K562 (cell line): ENCODE data around the gene ADGRB2. TPM values are rescaled to one million over a fixed set of nuclear protein-coding genes. Genes with fewer than 3 reads are reported as not detected.

Experiments used
- ATAC-seq: fragments of 200-7000 bp; cut with Tn5 transposase; 3 replicates; pipeline ENCODE4 v1.9.1; 2020; ENCODE audit warnings: moderate library complexity
- BruUV-seq: library from RNA; stranded (reverse); fragments of 400-500 nt; replicated peaks from 2 replicates; lab custom pipeline; 2021; lab: Mats Ljungman, UMichigan
- CTCF ChIA-PET: fragments of 300-600 bp; formaldehyde crosslinking; extraction: SDS; loops from one replicate; lab custom pipeline; 2021; ENCODE audit warnings: low intra/inter-chr PET ratio; lab: Yijun Ruan, JAX
- POLR2A ChIA-PET: fragments of 300-600, 350-650 bp; sonication (Branson Sonifier 250); formaldehyde crosslinking; extraction: SDS; loops from one replicate; lab custom pipeline; 2021; ENCODE audit warnings: antibody characterized with exemption, inconsistent platforms; lab: Yijun Ruan, JAX
- DNase-seq, 4 experiments: peaks; one replicate each; pipeline versions ENCODE4 v3.0.0 to v3.0.0-alpha.2; 2011 to 2018; ENCODE audit warnings: low spot score in 3 of 4, mixed read lengths in 3 of 4; ENCODE audit errors: extremely low read depth in 1 of 4
- FAIRE-seq: peaks from 2 replicates; lab custom pipeline; 2011; peaks lifted over from hg19 to GRCh38; lab: Jason Lieb, UNC
- H2AFZ ChIP-seq: 2 replicates; pipeline ENCODE4 v1.6.0; 2011; ENCODE audit warnings: low read depth, low read length, control low read depth, inconsistent platforms
- H3K27ac ChIP-seq: fragments of 200-600 bp; 3 replicates; pipeline ENCODE4 v1.8.0; 2011; ENCODE audit warnings: low read depth, mild to moderate bottlenecking, control low read depth, inconsistent platforms, low read length, moderate library complexity, mixed read lengths; ENCODE audit errors: extremely low read depth
- H3K27me3 ChIP-seq, 2 experiments: fragments of 300-600 bp in 1 of 2; 2 replicates in 1 of 2; 3 replicates in 1 of 2; pipeline versions ENCODE4 v1.6.0 to v1.8.0; 2011; ENCODE audit warnings: inconsistent platforms in 2 of 2, low read length in 2 of 2, mild to moderate bottlenecking in 1 of 2, mixed read lengths in 1 of 2, moderate library complexity in 1 of 2; ENCODE audit not compliant: control insufficient read depth in 2 of 2, insufficient read depth in 2 of 2
- H3K36me3 ChIP-seq: fragments of 300-600 bp; 3 replicates; pipeline ENCODE4 v1.8.0; 2011; ENCODE audit warnings: mild to moderate bottlenecking, low read length, inconsistent platforms; ENCODE audit not compliant: control insufficient read depth, insufficient read depth
- H3K4me1 ChIP-seq, 2 experiments: fragments of 200-600 bp in 1 of 2; replicated peaks in 1 of 2; 2 replicates in 1 of 2; 3 replicates in 1 of 2; pipeline versions ENCODE4 v1.5.1 to v1.8.0; 2011; ENCODE audit warnings: inconsistent platforms in 2 of 2, low read length in 2 of 2, mild to moderate bottlenecking in 1 of 2, mixed read lengths in 1 of 2, moderate library complexity in 1 of 2; ENCODE audit not compliant: control insufficient read depth in 2 of 2, insufficient read depth in 2 of 2
- H3K4me2 ChIP-seq: 2 replicates; pipeline ENCODE4 v1.6.1; 2011; ENCODE audit warnings: low read length, control low read depth, inconsistent platforms, mixed read lengths; ENCODE audit not compliant: insufficient read depth
- H3K4me3 ChIP-seq: fragments of 200-600 bp; sonication (generic), shearing (Covaris generic); 2 replicates; pipeline ENCODE4 v1.5.1; 2016; ENCODE audit warnings: control low read depth, inconsistent platforms
- H3K79me2 ChIP-seq: fragments of 200-600 bp; 3 replicates; pipeline ENCODE4 v1.8.0; 2011; ENCODE audit warnings: low read length, inconsistent platforms; ENCODE audit not compliant: control insufficient read depth, insufficient read depth
- H3K9ac ChIP-seq, 2 experiments: 2 replicates each; pipeline versions ENCODE4 v1.6.0 to v1.6.1; 2011; ENCODE audit warnings: low read depth in 2 of 2, low read length in 2 of 2, control low read depth in 1 of 2, inconsistent platforms in 1 of 2, mild to moderate bottlenecking in 1 of 2, mixed read lengths in 1 of 2; ENCODE audit not compliant: insufficient read depth in 1 of 2
- H3K9me1 ChIP-seq: one replicate; pipeline ENCODE4 v1.6.0; 2011; ENCODE audit warnings: inconsistent platforms, mild to moderate bottlenecking, low read length, moderate library complexity; ENCODE audit not compliant: control insufficient read depth, insufficient read depth
- H3K9me3 ChIP-seq: replicated peaks from 2 replicates; pipeline ENCODE4 v1.5.1; 2011; ENCODE audit warnings: low read depth, low read length, inconsistent platforms; ENCODE audit not compliant: control insufficient read depth, insufficient read depth
- H4K20me1 ChIP-seq: replicated peaks from 2 replicates; pipeline ENCODE4 v1.6.1; 2011; ENCODE audit warnings: low read length, inconsistent platforms, mixed read lengths; ENCODE audit not compliant: control insufficient read depth, insufficient read depth
- CCNT2 ChIP-seq: IDR thresholded peaks from 2 replicates; pipeline ENCODE4 v1.6.1; 2011; ENCODE audit warnings: borderline replicate concordance, low read depth, mild to moderate bottlenecking, moderate library complexity, mixed read lengths, low read length; ENCODE audit not compliant: insufficient read length; ENCODE audit errors: extremely low read depth
- CEBPG ChIP-seq, 3 experiments: fragments of 200-800 bp in 1 of 3; sonication (Bioruptor generic) in 1 of 3; sonication (generic) in 1 of 3; formaldehyde crosslinking in 1 of 3; IDR thresholded peaks in 2 of 3; conservative IDR thresholded peaks in 1 of 3; 2 replicates each; pipeline versions ENCODE4 v1.6.1 to v1.8.0; 2016 to 2022; ENCODE audit warnings: missing compliant biosample characterization in 2 of 3, missing genetic modification characterization in 2 of 3, mild to moderate bottlenecking in 1 of 3, missing genetic modification reagents in 1 of 3
- ESRRA ChIP-seq: fragments of 450-650 bp; IDR thresholded peaks from 2 replicates; pipeline ENCODE4 v1.6.1; 2014; ENCODE audit warnings: low read depth, mild to moderate bottlenecking, moderate library complexity, borderline replicate concordance
- KLF6 ChIP-seq: fragments of 250-450 bp; sonication (Bioruptor Pico); IDR thresholded peaks from 2 replicates; pipeline ENCODE4 v1.4.0; 2020; ENCODE audit warnings: mild to moderate bottlenecking, moderate library complexity, borderline replicate concordance
- STAT5B ChIP-seq: fragments of 250-450 bp; sonication (Bioruptor Pico); IDR thresholded peaks from 2 replicates; pipeline ENCODE4 v1.8.0; 2021; ENCODE audit warnings: mild to moderate bottlenecking, inconsistent platforms
- WGBS: fragments of 100-300 bp; shearing (Covaris generic); methylation state at CpG from one replicate; pipeline ENCODE4 v1.1.6; 2016; ENCODE audit warnings: low coverage, mixed read lengths; ENCODE audit not compliant: insufficient coverage; ENCODE audit errors: missing lambda C conversion rate; 5-methylcytosine and 5-hydroxymethylcytosine counted together
- in situ Hi-C: fragments of 300-500 bp; cut with MboI; formaldehyde crosslinking; loops from 4 replicates; pipeline ENCODE4 v1.15.0; 2018; ENCODE audit warnings: inconsistent platforms, mixed read lengths
- intact Hi-C: fragments of 100-400 bp; cut with micrococcal nuclease; formaldehyde crosslinking; loops from 2 replicates; pipeline ENCODE4 v1.14.2; 2022
- polyA plus RNA-seq, 8 experiments: library from polyadenylated mRNA; depleted of rRNA in 4 of 8; stranded (reverse) in 5 of 8; unstranded in 3 of 8; fragments of >200 nt; fragmentation: Nextera tagmentation in 2 of 8; fragmentation: Illumina TruSeq in 1 of 8; extraction: Ambion mirVana in 2 of 8; extraction: Trizol in 1 of 8; gene quantifications; 2 replicates each; pipeline versions ENCODE4 v1.2.1 to v1.2.3, GENCODE V29; 2011 to 2014; ENCODE audit warnings: inconsistent platforms in 1 of 8, missing spikeins in 1 of 8
- total RNA-seq, 7 experiments: library from RNA; depleted of rRNA in 6 of 7; stranded (reverse); fragments of >200 nt in 6 of 7; fragmentation: Illumina TruSeq in 2 of 7; extraction: Trizol in 2 of 7; gene quantifications; 2 replicates each; pipeline versions ENCODE4 v1.2.1 to v1.2.3, GENCODE V29; 2011 to 2021; ENCODE audit warnings: low replicate concordance in 1 of 7
- TF ChIP-seq, protein P1 (sequence below): fragments of 250-450 bp; sonication (Bioruptor Pico); IDR thresholded peaks from 2 replicates; pipeline ENCODE4 v1.8.0; 2021; ENCODE audit warnings: moderate library complexity, mild to moderate bottlenecking, inconsistent platforms
- TF ChIP-seq, protein P2 (sequence below): sonication (generic); formaldehyde crosslinking; IDR thresholded peaks from 2 replicates; pipeline ENCODE4 v1.8.0; 2023; ENCODE audit warnings: mild to moderate bottlenecking, missing genetic modification reagents

The ADGRB2 gene
- total and polyA plus RNA-seq, 9 of the 15 experiments (the other 6 are each of a cell fraction or from before 2014, with no cell fraction given), result 0.04 to 0.23 (median 0.20) TPM; not detected in 2

DNA sequence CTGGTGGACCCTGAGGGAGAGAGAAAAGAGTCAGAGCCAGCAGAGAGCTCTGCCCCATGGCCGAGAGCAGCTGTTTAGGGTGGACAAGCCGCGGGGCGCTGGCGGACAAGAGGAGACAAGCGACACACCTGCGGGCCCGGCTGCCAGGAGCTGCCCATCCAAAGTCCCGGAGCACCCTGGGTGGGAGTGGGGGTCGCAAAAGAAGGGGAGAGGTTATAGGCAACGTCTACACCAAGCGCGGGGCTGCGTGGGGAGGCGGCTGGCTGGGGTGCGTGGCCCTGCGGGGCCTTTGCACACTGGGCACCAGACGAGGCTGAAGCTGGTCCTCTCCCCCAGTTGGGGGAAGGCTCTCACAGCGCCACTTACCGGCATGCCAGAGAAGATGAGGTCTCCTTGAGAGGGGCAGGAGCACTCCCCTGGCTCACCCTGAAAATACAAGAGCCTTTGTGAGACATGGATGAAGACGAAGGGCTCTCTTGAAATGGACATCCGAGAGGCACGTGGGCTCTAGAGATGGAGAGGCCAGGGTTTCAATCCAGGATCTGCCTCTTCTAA lies 84.4 kb downstream of the ADGRB2 start (continued):
- TF ChIP-seq CCNT2 (no peak), KLF6 (CRISPR knock-in tag) (no peak), ESRRA (peak; percentile 33; the same call in 1 of the 2 replicates)
- TF ChIP-seq, protein P1, sequence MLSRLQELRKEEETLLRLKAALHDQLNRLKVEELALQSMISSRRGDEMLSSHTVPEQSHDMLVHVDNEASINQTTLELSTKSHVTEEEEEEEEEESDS, result no peak

DNA sequence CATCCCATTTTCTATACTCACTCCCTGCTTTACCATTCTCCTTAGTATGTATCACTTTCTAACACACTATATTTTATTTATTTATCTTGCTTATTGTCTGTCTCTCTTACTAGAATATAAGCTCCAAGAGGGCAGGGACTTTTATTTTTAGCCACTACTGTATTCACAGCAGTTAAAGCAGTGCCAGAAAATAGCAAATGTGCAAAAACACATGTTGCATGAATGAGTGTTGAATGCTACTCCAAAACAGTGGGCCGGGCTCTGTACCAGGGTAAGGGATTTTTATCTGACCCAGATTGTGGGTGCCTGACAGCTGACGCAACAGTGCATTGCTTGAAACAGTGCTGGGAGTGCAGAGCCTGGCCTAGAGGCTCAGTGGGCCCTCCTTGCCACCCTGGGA lies 85.0 kb downstream of the ADGRB2 start:
- H3K27me3 ChIP-seq, result peaks cover 62 to 95% of the 10 kb centered on the region in 2 experiments
- no TSS peak for BruUV-seq
- WGBS, result 0% methylated on average over 2 of the region's 2 CpGs

More for the DNA sequence above, 85.0 kb downstream of the ADGRB2 start:
- Histone ChIP-seq H4K20me1 (peaks cover 14% of the 10 kb centered on the region), H3K4me3 (no peak overlapping the region), H3K9me1 (no peaks in the 10 kb centered on the region), H3K4me2 (no peak overlapping the region), H3K36me3 (no peaks in the 10 kb centered on the region), H3K27ac (no peak overlapping the region), H3K79me2 (no peaks in the 10 kb centered on the region), H2AFZ (no peak overlapping the region), H3K9ac (no peak overlapping the region), H3K4me1 (peaks cover 0 to 7% of the 10 kb centered on the region in 2 experiments; a peak in 1 of 5 replicates), H3K9me3 (no peaks in the 10 kb centered on the region)
- intact Hi-C loops, result no loop called here
- TF ChIP-seq CEBPG (CRISPR knock-in tag; IDR thresholded peaks at IDR 0.05), result peak; percentile 45; the same call in 1 of the 2 replicates
- TF ChIP-seq CEBPG (tag; conservative IDR thresholded peaks at IDR 0.05 in 1 of 2, IDR thresholded peaks at IDR 0.05 in 1 of 2), result no peak
- no peak for TF ChIP-seq STAT5B (CRISPR knock-in tag)
- TF ChIP-seq, protein P2, sequence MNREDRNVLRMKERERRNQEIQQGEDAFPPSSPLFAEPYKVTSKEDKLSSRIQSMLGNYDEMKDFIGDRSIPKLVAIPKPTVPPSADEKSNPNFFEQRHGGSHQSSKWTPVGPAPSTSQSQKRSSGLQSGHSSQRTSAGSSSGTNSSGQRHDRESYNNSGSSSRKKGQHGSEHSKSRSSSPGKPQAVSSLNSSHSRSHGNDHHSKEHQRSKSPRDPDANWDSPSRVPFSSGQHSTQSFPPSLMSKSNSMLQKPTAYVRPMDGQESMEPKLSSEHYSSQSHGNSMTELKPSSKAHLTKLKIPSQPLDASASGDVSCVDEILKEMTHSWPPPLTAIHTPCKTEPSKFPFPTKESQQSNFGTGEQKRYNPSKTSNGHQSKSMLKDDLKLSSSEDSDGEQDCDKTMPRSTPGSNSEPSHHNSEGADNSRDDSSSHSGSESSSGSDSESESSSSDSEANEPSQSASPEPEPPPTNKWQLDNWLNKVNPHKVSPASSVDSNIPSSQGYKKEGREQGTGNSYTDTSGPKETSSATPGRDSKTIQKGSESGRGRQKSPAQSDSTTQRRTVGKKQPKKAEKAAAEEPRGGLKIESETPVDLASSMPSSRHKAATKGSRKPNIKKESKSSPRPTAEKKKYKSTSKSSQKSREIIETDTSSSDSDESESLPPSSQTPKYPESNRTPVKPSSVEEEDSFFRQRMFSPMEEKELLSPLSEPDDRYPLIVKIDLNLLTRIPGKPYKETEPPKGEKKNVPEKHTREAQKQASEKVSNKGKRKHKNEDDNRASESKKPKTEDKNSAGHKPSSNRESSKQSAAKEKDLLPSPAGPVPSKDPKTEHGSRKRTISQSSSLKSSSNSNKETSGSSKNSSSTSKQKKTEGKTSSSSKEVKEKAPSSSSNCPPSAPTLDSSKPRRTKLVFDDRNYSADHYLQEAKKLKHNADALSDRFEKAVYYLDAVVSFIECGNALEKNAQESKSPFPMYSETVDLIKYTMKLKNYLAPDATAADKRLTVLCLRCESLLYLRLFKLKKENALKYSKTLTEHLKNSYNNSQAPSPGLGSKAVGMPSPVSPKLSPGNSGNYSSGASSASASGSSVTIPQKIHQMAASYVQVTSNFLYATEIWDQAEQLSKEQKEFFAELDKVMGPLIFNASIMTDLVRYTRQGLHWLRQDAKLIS (CRISPR knock-in tag), result no peak
- DNase-seq (no peak), ATAC-seq (no peak), FAIRE-seq (no peak)
- CTCF ChIA-PET, result no interaction called here
- in situ Hi-C loops, result no loop called here
- POLR2A ChIA-PET, result interaction anchor here (1.1 to 1.6 kb wide), 4 partner anchors 9 to 25 kb away, joined by 3 to 7 read pairs (median 4); no protein-coding TSS in a partner anchor
